Vagina (tissue), 2 donors: ENCODE measurements around the gene METTL25. TPM values are rescaled to one million over a fixed set of nuclear protein-coding genes. Genes with fewer than 3 reads are reported as not detected.

Source experiments
- DNase-seq, 2 donors: peaks; one replicate each; pipeline ENCODE4 v3.0.0-alpha.2; 2017; ENCODE audit errors: extremely low spot score in 2 of 2
- H3K27ac ChIP-seq: fragments of 200-600 bp; sonication (generic); one replicate; pipeline ENCODE4 v1.5.1; 2019
- H3K27me3 ChIP-seq: fragments of 200-600 bp; sonication (generic); one replicate; pipeline ENCODE4 v1.5.1; 2019
- H3K36me3 ChIP-seq, 2 donors: fragments of 200-600 bp; sonication (generic); one replicate each; pipeline ENCODE4 v1.5.1; 2017 to 2019
- H3K4me1 ChIP-seq: fragments of 200-600 bp; sonication (generic); one replicate; pipeline ENCODE4 v1.5.1; 2019
- H3K4me3 ChIP-seq, 2 donors: fragments of 200-600 bp; sonication (generic); 1 replicate in 1 of 2; 2 replicates in 1 of 2; pipeline ENCODE4 v1.5.1; 2016 to 2019
- H3K9me3 ChIP-seq: fragments of 200-600 bp; sonication (generic); one replicate; pipeline ENCODE4 v1.5.1; 2019
- POLR2A ChIP-seq, 2 donors: fragments of 450-650 bp; IDR thresholded peaks; one replicate each; pipeline ENCODE4 v1.6.1; 2017; ENCODE audit warnings: antibody characterized with exemption in 2 of 2, mild to moderate bottlenecking in 2 of 2, moderate library complexity in 2 of 2
- POLR2AphosphoS5 ChIP-seq, 2 donors: sonication (generic); formaldehyde crosslinking; IDR thresholded peaks; one replicate each; pipeline ENCODE4 v1.9.0; 2017; ENCODE audit warnings: antibody characterized with exemption in 2 of 2, mild to moderate bottlenecking in 2 of 2, low read depth in 1 of 2; ENCODE audit not compliant: insufficient read depth in 1 of 2
- intact Hi-C: fragments of 100-400 bp; cut with DNase I; formaldehyde crosslinking; loops from one replicate; pipeline ENCODE4 v1.15.1; 2023
- total RNA-seq: library from RNA; depleted of rRNA; stranded (reverse); fragments of >200 nt; gene quantifications from one replicate; pipeline ENCODE4 v1.2.3, GENCODE V29; 2016
- TF ChIP-seq, protein P1 (sequence below), 3 experiments: fragments of 450-650 bp in 2 of 3; fragments of 200-600 bp in 1 of 3; sonication (generic) in 1 of 3; IDR thresholded peaks; one replicate each; pipeline ENCODE4 v1.5.1; 2017 to 2019; ENCODE audit warnings: antibody characterized with exemption in 3 of 3, mild to moderate bottlenecking in 2 of 3, moderate library complexity in 2 of 3

METTL25 gene
- total RNA-seq, 1 donor from 2014 or later: 29.0 TPM

DNA sequence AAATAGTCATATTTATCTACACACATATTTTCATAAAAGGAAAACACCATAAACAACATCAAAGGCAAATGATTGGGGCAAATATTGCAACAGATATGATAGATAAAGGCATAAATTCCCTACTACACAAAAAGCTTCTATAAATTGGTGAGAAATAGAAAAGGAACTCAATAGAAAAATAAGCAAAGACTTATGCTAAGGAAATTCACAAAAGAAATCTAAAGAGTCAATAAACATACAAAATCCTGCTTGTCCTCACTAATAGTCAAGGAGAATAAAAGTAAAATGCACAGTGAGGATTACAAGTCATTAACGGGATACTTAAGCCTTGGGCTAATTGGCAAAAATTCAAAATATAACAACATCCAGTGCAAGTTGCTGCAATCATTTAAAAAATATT is 30.5 kb upstream of the METTL25 start:
- Histone ChIP-seq H3K4me1 (no peaks in the 10 kb centered on the region), H3K27ac (no peak overlapping the region), H3K36me3 (no peaks in the 10 kb centered on the region), H3K4me3 (no peak overlapping the region), H3K9me3 (no peaks in the 10 kb centered on the region), H3K27me3 (no peaks in the 10 kb centered on the region)
- DNase-seq: no peak
- intact Hi-C loops: no loop called here
- no peak for TF ChIP-seq POLR2A (IDR thresholded peaks at IDR 0.05)
- TF ChIP-seq, protein P1, sequence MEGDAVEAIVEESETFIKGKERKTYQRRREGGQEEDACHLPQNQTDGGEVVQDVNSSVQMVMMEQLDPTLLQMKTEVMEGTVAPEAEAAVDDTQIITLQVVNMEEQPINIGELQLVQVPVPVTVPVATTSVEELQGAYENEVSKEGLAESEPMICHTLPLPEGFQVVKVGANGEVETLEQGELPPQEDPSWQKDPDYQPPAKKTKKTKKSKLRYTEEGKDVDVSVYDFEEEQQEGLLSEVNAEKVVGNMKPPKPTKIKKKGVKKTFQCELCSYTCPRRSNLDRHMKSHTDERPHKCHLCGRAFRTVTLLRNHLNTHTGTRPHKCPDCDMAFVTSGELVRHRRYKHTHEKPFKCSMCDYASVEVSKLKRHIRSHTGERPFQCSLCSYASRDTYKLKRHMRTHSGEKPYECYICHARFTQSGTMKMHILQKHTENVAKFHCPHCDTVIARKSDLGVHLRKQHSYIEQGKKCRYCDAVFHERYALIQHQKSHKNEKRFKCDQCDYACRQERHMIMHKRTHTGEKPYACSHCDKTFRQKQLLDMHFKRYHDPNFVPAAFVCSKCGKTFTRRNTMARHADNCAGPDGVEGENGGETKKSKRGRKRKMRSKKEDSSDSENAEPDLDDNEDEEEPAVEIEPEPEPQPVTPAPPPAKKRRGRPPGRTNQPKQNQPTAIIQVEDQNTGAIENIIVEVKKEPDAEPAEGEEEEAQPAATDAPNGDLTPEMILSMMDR (IDR thresholded peaks at IDR 0.05): no peak
- no peak for TF ChIP-seq POLR2AphosphoS5 (IDR thresholded peaks at IDR 0.05; ENCODE audit: insufficient read depth in 1 of 2, low read depth in 1 of 2)

DNA sequence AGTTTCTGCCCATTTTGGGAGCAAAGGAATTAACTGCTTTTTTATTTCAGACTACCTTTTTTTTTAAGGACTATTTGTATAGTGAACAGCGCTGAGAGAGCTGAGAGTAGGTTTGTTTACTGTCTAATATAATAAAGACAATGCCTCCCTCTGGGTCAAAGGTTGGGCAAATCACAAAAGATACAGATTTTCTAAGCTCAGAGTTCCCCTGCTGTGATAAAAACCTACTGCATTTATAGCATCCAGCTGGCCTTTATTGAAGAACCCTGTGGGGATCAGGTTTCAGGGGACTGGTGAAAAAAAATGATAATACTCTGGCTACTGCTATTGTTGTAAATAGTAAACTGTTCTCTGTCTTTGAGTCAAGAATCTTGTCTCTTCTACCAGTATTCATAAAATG is 28.8 kb upstream of the METTL25 start:
- intact Hi-C loops: no loop called here
- no peaks in the 10 kb centered on the region for H3K4me1 ChIP-seq

DNA sequence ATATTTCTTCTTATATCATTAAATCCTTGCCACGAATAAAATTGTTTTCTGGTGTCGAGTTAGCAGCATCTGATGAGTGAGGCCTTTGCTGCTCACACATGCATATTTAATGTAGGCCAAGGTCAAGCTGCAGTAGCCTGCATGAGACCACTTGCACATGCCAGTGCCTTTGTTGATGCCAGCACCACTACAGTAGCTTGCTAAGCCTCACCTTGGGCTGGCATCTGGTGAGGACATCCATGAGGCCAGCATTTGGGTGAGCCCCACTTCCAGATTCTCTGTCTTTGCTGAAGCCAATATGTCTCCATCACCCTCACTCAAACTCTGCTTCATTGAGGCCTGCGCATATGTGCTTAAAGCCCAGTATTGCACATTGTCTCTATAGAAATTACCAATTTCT is 8.2 kb upstream of the METTL25 start:
- Histone ChIP-seq H3K36me3 (peaks cover 0 to 37% of the 10 kb centered on the region in 2 donors), H3K27ac (no peak overlapping the region), H3K9me3 (no peaks in the 10 kb centered on the region), H3K4me1 (peaks cover 10% of the 10 kb centered on the region), H3K27me3 (no peaks in the 10 kb centered on the region), H3K4me3 (no peak overlapping the region)
- intact Hi-C loops: no loop called here
- no peak for DNase-seq
- TF ChIP-seq, protein P1 (IDR thresholded peaks at IDR 0.05): no peak
- TF ChIP-seq POLR2A (IDR thresholded peaks at IDR 0.05): no peak

More for the DNA sequence above, 28.8 kb upstream of the METTL25 start:
- no peak for DNase-seq
- Histone ChIP-seq H3K9me3 (no peaks in the 10 kb centered on the region), H3K4me3 (no peak overlapping the region), H3K27me3 (no peaks in the 10 kb centered on the region), H3K36me3 (no peaks in the 10 kb centered on the region), H3K27ac (no peak overlapping the region)
- TF ChIP-seq POLR2AphosphoS5 (IDR thresholded peaks at IDR 0.05; ENCODE audit: insufficient read depth in 1 of 2, low read depth in 1 of 2): no peak
- TF ChIP-seq, protein P1 (IDR thresholded peaks at IDR 0.05): no peak
- no peak for TF ChIP-seq POLR2A (IDR thresholded peaks at IDR 0.05)

DNA sequence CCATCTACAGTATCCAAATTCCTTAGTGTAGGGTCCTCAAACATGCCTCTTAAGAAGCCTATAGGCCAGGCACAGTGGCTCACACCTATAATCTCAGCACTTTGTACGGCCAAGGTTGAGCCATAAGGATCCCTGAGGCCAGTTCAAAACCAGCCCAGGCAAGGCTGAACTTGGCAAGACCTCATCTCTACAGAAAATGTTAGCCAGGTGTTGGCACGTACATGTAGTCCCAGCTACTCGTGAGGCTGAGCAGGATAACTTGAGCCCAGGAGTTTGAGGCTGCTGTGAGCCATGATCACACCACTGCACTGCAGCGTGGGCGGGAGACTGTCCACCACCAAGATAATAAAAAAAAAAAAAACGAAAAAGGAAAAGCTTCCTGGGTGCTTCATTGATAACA is 6.9 kb upstream of the METTL25 start:
- Histone ChIP-seq H3K27ac (no peak overlapping the region), H3K4me1 (peaks cover 22% of the 10 kb centered on the region), H3K36me3 (peaks cover 0 to 47% of the 10 kb centered on the region in 2 donors), H3K9me3 (no peaks in the 10 kb centered on the region), H3K27me3 (no peaks in the 10 kb centered on the region), H3K4me3 (no peak overlapping the region)
- DNase-seq: no peak
- TF ChIP-seq, protein P1 (IDR thresholded peaks at IDR 0.05): no peak
- TF ChIP-seq POLR2A (IDR thresholded peaks at IDR 0.05) (no peak), POLR2AphosphoS5 (IDR thresholded peaks at IDR 0.05; ENCODE audit: insufficient read depth in 1 of 2, low read depth in 1 of 2) (no peak)
- intact Hi-C loops: no loop called here

DNA sequence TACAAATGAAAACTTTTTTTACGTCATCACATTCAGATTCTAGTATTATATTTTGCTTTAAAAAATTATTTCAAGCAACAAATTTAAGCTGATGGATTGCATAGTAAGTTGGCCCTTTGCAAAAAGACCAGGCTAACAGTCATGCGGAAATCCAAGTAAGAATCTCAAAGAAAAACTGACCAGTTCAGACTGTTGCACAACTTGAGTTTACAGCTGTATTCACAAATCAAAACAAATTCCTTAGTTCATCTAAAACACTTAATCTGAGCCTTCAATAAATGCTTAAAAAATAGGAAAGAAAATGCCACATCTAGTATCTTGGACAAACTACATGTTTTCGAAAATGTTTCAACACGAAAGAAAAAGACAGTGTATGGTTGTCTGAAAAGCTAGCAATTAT is 989 bp upstream of the METTL25 start:
- intact Hi-C loops: no loop called here
- peaks cover 49% of the 10 kb centered on the region for H3K4me1 ChIP-seq
- H3K9me3 ChIP-seq: no peaks in the 10 kb centered on the region
- H3K4me3 ChIP-seq: peak overlapping the region; percentile 58 to 80
- H3K27ac ChIP-seq: peak overlapping the region; percentile 90
- no peak for DNase-seq
- no peak for TF ChIP-seq POLR2AphosphoS5 (IDR thresholded peaks at IDR 0.05; ENCODE audit: insufficient read depth in 1 of 2, low read depth in 1 of 2)
- TF ChIP-seq, protein P1 (IDR thresholded peaks at IDR 0.05): no peak
- no peak for TF ChIP-seq POLR2A (IDR thresholded peaks at IDR 0.05)
- H3K36me3 ChIP-seq: peaks cover 0 to 35% of the 10 kb centered on the region in 2 donors
- H3K27me3 ChIP-seq: no peaks in the 10 kb centered on the region
